Endothelial cell of umbilical vein (primary cell): ENCODE results near the gene METRN.

Experiments used
- EZH2 ChIP-seq: IDR thresholded peaks from 2 replicates; pipeline ENCODE4 v1.6.1; 2012; ENCODE audit warnings: borderline replicate concordance, low read depth, mild to moderate bottlenecking, moderate library complexity, low read length, inconsistent platforms; ENCODE audit not compliant: severe bottlenecking
- FOS ChIP-seq: IDR thresholded peaks from 2 replicates; pipeline ENCODE4 v1.6.1; 2011; ENCODE audit warnings: mild to moderate bottlenecking, low read length, moderate library complexity, borderline replicate concordance; ENCODE audit not compliant: insufficient read depth
- GATA2 ChIP-seq: IDR thresholded peaks from 2 replicates; pipeline ENCODE4 v1.7.0; 2011; ENCODE audit warnings: low read depth, mild to moderate bottlenecking, moderate library complexity, mixed read lengths, low read length; ENCODE audit not compliant: insufficient read length, insufficient read depth
- JUN ChIP-seq: IDR thresholded peaks from 2 replicates; pipeline ENCODE4 v1.6.1; 2011; ENCODE audit warnings: borderline replicate concordance, low read depth; ENCODE audit not compliant: insufficient read length, insufficient read depth
- MYC ChIP-seq: IDR thresholded peaks from one replicate; pipeline ENCODE4 v1.6.1; 2011; ENCODE audit warnings: mild to moderate bottlenecking, low read depth, low read length
- POLR2A ChIP-seq: IDR thresholded peaks from 2 replicates; pipeline ENCODE4 v1.6.1; 2012; ENCODE audit warnings: low read depth, mild to moderate bottlenecking, control low read depth, low read length
- POLR2AphosphoS5 ChIP-seq: IDR thresholded peaks from 2 replicates; pipeline ENCODE4 v1.6.1; 2012; ENCODE audit warnings: low read depth, mild to moderate bottlenecking, control low read depth, low read length, moderate library complexity; ENCODE audit not compliant: insufficient read depth
- TF ChIP-seq, protein P1 (sequence below), 2 donors: IDR thresholded peaks; 1 replicate in 1 of 2; 2 replicates in 1 of 2; pipeline ENCODE4 v1.5.1; 2011; ENCODE audit warnings: low read length in 2 of 2, mild to moderate bottlenecking in 2 of 2, moderate library complexity in 2 of 2, control low read depth in 1 of 2, inconsistent platforms in 1 of 2, low read depth in 1 of 2; ENCODE audit not compliant: insufficient read depth in 1 of 2; ENCODE audit errors: extremely low read depth in 1 of 2
- TF ChIP-seq, protein P2 (sequence below): IDR thresholded peaks from 2 replicates; pipeline ENCODE4 v1.6.1; 2011; ENCODE audit not compliant: insufficient read depth, insufficient read length

DNA sequence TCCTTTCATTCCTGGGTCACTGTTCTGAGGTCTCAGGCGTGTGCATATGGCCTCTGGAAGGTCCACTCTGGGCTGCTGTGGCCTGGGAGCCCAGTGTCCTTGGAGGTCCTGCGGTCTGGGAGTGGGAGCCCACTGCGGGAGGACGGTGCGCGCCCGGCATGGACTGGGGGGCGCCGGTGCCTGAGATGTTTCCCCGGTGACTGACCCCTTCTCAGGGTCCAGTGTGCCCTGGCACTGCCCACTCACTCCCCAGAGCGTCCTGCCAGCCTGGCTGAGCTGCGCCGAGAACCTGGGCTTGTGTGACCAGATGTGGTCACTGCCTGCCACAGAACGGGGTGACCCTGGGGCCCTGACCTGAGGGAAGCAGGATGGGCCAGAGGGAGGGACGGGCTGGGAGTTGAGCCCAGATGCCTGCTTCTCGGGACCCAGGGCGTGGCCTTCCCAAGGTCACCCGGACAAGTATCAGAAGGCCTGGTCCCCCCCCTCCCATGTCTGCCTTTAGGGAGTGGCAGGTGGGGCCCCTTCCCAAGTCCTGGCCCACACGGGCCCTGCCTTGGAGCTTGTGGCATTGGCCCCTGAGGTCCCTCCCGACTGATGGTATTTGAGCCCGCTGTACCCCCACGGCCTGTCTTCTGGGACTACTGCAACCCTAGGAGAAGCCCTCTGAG is 40.6 kb upstream of the METRN start:
- TF ChIP-seq POLR2A (no peak), JUN (no peak), EZH2 (no peak), POLR2AphosphoS5 (no peak), MYC (no peak), FOS (no peak), GATA2 (no peak)
- TF ChIP-seq, protein P1, sequence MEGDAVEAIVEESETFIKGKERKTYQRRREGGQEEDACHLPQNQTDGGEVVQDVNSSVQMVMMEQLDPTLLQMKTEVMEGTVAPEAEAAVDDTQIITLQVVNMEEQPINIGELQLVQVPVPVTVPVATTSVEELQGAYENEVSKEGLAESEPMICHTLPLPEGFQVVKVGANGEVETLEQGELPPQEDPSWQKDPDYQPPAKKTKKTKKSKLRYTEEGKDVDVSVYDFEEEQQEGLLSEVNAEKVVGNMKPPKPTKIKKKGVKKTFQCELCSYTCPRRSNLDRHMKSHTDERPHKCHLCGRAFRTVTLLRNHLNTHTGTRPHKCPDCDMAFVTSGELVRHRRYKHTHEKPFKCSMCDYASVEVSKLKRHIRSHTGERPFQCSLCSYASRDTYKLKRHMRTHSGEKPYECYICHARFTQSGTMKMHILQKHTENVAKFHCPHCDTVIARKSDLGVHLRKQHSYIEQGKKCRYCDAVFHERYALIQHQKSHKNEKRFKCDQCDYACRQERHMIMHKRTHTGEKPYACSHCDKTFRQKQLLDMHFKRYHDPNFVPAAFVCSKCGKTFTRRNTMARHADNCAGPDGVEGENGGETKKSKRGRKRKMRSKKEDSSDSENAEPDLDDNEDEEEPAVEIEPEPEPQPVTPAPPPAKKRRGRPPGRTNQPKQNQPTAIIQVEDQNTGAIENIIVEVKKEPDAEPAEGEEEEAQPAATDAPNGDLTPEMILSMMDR (IDR thresholded peaks at IDR 0.05; ENCODE audit: extremely low read depth in 1 of 2, insufficient read depth in 1 of 2, low read depth in 1 of 2, low read length in 2 of 2): no peak
- TF ChIP-seq, protein P2, sequence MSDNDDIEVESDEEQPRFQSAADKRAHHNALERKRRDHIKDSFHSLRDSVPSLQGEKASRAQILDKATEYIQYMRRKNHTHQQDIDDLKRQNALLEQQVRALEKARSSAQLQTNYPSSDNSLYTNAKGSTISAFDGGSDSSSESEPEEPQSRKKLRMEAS: no peak
